Body of pancreas (tissue), 4 donors: ENCODE measurements around the gene MYLK.

ENCODE experiments used
- CTCF ChIP-seq, 7 experiments: fragments of 450-650 bp in 4 of 7; fragments of 200-600 bp in 3 of 7; sonication (generic) in 3 of 7; IDR thresholded peaks; one replicate each; pipeline ENCODE4 v1.5.1; 2016 to 2019; ENCODE audit warnings: antibody characterized with exemption in 7 of 7
- POLR2A ChIP-seq, 3 donors: fragments of 450-650 bp; IDR thresholded peaks; one replicate each; pipeline ENCODE4 v1.6.1; 2016; ENCODE audit warnings: antibody characterized with exemption in 3 of 3, mild to moderate bottlenecking in 2 of 3

GRCh38 chr3:123881771-123882170 is 2.4 kb downstream of the MYLK start:
- TF ChIP-seq CTCF (IDR thresholded peaks at IDR 0.05): no peak
- TF ChIP-seq POLR2A (IDR thresholded peaks at IDR 0.05): no peak
